Dermis microvascular lymphatic vessel endothelial cell (primary cell): ENCODE measurements around the gene CMSS1. TPM values are rescaled to one million over a fixed set of nuclear protein-coding genes. Genes with fewer than 3 reads are reported as not detected.
A peak's percentile ranks its signal among the peaks of the same experiment; 100 is the strongest.

Source experiments
- DNase-seq, 2 donors: peaks; one replicate each; pipeline versions ENCODE4 v3.0.0 to v3.0.0-alpha.2; 2010; ENCODE audit warnings: low read depth in 2 of 2
- total RNA-seq: library from RNA; depleted of rRNA; stranded (reverse); fragments of >200 nt; gene quantifications from 2 replicates; pipeline ENCODE4 v1.2.1, GENCODE V29; 2014

The CMSS1 gene
- total RNA-seq, 1 donor from 2014 or later = 7.7 TPM

DNA sequence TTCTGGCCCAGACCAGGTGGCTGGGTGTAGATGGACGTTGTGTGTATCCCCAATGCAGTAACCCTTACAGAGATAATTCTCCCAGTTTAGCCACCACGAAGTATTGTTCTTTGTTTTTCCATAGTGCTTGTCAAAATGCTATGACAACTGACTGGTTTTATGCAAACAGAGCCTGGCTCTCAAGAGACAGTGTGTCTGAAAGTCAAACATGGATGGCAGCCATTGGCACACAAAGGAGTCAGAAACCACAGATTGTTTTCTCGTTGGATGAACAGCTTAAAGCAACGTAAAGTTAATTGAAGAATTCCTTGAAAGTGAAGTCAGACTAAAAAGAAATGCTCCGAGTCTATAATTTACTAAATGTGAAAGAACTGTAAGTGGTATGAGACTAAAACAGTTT lies 205.5 kb downstream of the CMSS1 start:
- no peak for DNase-seq

GRCh38 chr3:100023595-100023994 lies 205.9 kb downstream of the CMSS1 start:
- no peak for DNase-seq

- DNase-seq = no peak
Observed at GRCh38 chr3:100024520-100025303, 207.1 kb downstream of the CMSS1 start.

DNA sequence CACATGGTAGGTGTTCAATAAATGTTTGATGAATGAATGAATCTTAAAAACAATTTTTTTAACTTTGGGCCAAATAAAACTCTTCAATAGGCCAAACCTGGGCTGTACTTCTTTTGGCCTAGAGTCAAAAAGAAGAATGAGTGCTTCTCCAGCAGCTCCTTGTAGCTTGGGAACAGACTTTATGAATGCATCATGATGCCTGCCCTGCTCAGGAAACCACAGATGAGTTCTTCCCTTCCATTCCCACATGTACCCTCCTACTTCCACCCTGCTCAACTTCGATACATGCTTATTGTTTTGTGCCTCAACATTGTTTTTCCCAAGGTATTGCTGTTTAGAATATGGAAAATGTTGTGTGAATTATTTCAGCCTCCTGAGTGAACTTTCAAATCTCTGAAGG lies 209.7 kb downstream of the CMSS1 start:
- peak in 1 of 2 donors; percentile 26 for DNase-seq

- no peak for DNase-seq
Observed at GRCh38 chr3:100029052-100029451, 211.4 kb downstream of the CMSS1 start.

DNA sequence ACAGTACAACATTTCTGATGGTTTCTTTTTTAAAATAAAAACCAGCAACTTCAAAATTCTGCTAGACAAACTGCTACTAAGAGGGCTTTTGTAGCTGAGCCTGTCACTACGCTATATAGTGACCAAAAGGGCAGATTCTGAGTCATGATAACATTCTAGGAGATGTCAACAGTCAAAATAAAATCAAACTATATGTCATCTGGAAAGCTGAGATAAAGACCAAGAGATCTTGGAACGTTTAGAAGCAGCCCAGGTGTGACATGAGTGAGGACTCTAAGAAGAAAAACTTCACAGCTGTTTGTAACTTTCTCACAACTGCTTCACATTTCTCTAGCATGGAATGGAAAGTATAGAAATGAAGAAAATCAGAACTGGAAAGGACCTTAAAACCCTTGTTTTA lies 212.0 kb downstream of the CMSS1 start:
- DNase-seq = no peak

GRCh38 chr3:100030346-100030745 lies 212.7 kb downstream of the CMSS1 start:
- no peak for DNase-seq

GRCh38 chr3:100030914-100031425 lies 213.3 kb downstream of the CMSS1 start:
- DNase-seq = peak in 1 of 2 donors; percentile 38

- peak in 1 of 2 donors; percentile 17 for DNase-seq
Observed at GRCh38 chr3:100032243-100032642, 214.6 kb downstream of the CMSS1 start.

DNA sequence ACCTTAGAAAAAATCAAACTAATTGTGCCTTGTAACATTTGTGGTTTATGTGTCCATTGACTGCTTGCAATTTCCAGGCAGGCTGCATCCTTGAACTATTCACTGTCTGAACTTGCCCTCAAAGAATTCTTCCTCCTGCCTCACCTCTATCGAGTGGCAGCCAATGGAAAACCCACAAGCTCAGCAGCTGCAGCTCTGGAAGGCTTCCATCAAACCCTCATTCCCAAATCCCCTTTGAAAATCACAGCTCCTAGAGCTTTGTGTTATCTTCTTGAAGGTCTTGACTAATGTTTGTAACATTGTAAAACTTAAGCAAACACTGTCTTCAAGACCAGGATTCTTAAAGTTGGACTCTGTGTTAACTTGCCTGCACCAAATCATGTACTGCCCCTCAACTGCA lies 215.5 kb downstream of the CMSS1 start:
- no peak for DNase-seq

DNA sequence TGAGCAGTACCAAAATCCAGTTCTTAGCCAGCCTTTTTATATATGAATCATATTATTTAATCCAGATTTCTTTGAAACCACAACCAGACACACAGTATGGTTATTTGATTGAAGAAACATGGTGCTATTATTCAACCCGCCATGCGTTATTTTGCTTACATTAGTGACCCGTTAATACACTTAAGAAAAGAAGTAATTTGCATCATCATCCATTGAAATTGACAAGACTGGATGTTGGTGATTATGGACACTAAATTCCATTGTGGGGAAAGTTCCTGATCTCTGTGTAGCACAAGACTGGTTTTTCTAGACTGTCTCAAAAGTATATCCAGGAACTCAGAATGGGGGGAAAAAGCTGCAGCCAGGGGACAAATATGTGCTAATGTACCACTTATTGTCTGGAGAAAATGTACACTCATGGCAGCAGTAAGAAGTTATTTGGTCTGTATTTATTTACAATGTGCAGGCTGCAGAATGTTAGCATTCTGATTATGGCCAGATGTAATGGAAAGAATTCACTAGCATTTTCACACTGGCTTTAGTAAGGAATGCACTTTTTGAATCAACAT lies 216.3 kb downstream of the CMSS1 start:
- DNase-seq = peak in 1 of 2 donors; percentile 10

GRCh38 chr3:100039075-100039474 lies 221.4 kb downstream of the CMSS1 start:
- DNase-seq = no peak

- peak; percentile 77 to 90 for DNase-seq
Observed at GRCh38 chr3:100040451-100041225, 223.0 kb downstream of the CMSS1 start.

DNA sequence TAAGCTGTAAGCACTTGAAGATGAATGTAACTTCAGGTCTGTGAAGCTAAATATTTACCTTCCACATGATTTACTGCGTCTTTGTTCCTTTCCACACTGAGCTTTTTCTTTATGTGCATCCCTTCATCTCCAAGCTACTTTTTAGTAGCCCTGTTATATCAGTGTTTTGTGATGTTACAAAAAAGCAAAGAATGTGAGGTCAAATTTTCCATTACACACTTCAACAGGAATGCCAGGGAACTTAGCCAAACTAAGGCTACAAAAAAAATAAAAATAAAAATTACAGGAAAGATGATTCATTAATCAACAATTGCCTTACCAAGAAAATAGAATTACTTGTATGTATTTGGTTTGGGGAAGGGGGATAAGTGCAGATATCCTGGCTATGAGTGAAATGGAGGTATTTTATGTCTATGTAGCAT lies 223.7 kb downstream of the CMSS1 start:
- DNase-seq = peak; percentile 93 to 95

GRCh38 chr3:100042166-100042981 lies 224.7 kb downstream of the CMSS1 start:
- DNase-seq = peak; percentile 81 to 91

GRCh38 chr3:100043271-100043670 lies 225.6 kb downstream of the CMSS1 start:
- DNase-seq = no peak

DNA sequence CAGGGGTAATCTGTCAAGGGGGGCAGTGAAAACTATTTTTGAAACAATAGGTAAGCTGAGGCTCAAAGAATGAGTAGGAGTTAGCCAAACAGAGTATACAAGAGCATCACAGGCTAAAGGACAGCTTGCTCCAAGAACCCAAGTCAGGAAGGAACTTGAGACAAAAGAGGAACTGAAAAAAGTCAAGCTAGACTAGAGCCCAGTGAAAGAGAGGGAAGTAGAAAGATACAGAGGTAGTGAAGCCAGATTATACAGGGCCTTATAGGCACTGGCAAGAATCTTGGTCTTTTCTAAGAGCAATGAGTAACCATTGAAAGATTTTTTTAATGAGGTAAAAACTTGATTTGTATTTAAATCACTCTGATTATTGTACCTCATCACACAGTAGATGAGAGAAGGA lies 226.7 kb downstream of the CMSS1 start:
- no peak for DNase-seq

DNA sequence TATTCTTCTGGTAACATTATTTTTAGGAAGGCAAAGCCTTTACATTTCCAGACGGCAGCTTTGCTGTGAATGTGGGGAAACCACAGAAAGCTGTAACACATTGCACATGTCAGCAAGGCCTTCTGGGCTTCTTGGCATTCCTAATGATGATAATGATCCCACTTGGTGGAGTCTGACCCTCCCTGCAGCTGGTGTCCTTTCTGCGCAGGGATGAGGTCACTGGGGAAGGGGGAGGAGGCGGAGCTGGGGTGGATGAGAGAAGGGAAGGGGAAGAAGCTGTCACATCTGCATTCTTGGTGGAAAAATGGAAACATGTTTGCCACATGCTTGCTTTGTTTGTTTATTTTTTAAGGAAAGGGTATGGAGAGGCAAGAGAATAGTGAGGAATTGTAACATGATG lies 228.0 kb downstream of the CMSS1 start:
- peak in 1 of 2 donors; percentile 45 for DNase-seq

GRCh38 chr3:100046986-100047385 lies 229.3 kb downstream of the CMSS1 start:
- DNase-seq = no peak

GRCh38 chr3:100047455-100048141 lies 229.9 kb downstream of the CMSS1 start:
- DNase-seq = peak in 1 of 2 donors; percentile 45

GRCh38 chr3:100048248-100048647 lies 230.6 kb downstream of the CMSS1 start:
- no peak for DNase-seq
